Measurements from ENCODE around the gene C7orf57.
A peak's percentile ranks its signal among the peaks of the same experiment; 100 is the strongest.

C7orf57 gene

GRCh38 chr7:48109848-48110663 is 74.7 kb downstream of the C7orf57 start:
- peak; percentile 82 to 86 (median 85) for DNase-seq (ENCODE audit: low read depth in 3 of 3)

- DNase-seq (ENCODE audit: low read depth in 3 of 3), result no peak
Measured at GRCh38 chr7:48110868-48111267, 75.5 kb downstream of the C7orf57 start.
